Muscle layer of colon (tissue), 2 donors: ENCODE measurements around the gene SLC25A38.
"Not testable (repeated sequence)": the region's sequence is repeated elsewhere in the genome, so short reads cannot be mapped to it uniquely, and the experiment has no call there.

ENCODE experiments used
- H3K27ac ChIP-seq: one replicate; pipeline ENCODE4 v1.7.0; 2013; ENCODE audit warnings: low read depth, mild to moderate bottlenecking, low read length, moderate library complexity
- H3K27me3 ChIP-seq, 2 donors: one replicate each; pipeline ENCODE4 v1.7.0; 2013; ENCODE audit warnings: low read length in 2 of 2, mild to moderate bottlenecking in 2 of 2; ENCODE audit not compliant: insufficient read depth in 2 of 2, control insufficient read depth in 1 of 2
- H3K36me3 ChIP-seq: one replicate; pipeline ENCODE4 v1.7.0; 2013; ENCODE audit warnings: mild to moderate bottlenecking, low read length; ENCODE audit not compliant: insufficient read depth
- H3K4me1 ChIP-seq: one replicate; pipeline ENCODE4 v1.7.0; 2013; ENCODE audit warnings: mild to moderate bottlenecking, low read length; ENCODE audit not compliant: insufficient read depth
- H3K4me3 ChIP-seq, 2 donors: one replicate each; pipeline ENCODE4 v1.7.0; 2013; ENCODE audit warnings: low read length in 2 of 2, low read depth in 1 of 2, mild to moderate bottlenecking in 1 of 2, moderate library complexity in 1 of 2
- H3K9ac ChIP-seq: one replicate; pipeline ENCODE4 v1.7.0; 2013; ENCODE audit warnings: low read length
- H3K9me3 ChIP-seq: one replicate; pipeline ENCODE4 v1.7.0; 2013; ENCODE audit warnings: mild to moderate bottlenecking, low read length
- donor health status: abdominal sarcoma.
- donor health status: Adenocarcinoma of cecum.

SLC25A38 gene

DNA sequence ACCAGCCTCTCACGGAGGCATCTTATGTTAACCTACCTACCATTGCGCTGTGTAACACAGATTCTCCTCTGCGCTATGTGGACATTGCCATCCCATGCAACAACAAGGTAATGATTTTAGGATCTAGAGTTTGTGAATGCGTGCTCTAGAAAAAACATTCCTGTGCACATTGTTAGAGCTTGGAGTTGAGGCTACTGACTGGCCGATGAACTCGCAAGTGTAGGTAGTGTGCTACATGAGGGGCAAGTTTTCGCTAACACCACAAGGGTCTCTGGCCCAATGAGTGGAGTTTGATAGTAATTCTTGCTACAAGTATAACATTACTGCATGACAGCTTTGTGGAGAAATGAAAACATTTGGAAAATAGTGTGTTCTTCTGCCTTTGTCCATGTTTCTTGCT is 27.7 kb downstream of the SLC25A38 start:
- Histone ChIP-seq H3K27me3 (no peaks in the 10 kb centered on the region), H3K9me3 (no peaks in the 10 kb centered on the region), H3K4me3 (no peak overlapping the region), H3K9ac (no peak overlapping the region), H3K36me3 (peaks cover 59% of the 10 kb centered on the region), H3K27ac (no peak overlapping the region), H3K4me1 (peaks cover 15% of the 10 kb centered on the region)

DNA sequence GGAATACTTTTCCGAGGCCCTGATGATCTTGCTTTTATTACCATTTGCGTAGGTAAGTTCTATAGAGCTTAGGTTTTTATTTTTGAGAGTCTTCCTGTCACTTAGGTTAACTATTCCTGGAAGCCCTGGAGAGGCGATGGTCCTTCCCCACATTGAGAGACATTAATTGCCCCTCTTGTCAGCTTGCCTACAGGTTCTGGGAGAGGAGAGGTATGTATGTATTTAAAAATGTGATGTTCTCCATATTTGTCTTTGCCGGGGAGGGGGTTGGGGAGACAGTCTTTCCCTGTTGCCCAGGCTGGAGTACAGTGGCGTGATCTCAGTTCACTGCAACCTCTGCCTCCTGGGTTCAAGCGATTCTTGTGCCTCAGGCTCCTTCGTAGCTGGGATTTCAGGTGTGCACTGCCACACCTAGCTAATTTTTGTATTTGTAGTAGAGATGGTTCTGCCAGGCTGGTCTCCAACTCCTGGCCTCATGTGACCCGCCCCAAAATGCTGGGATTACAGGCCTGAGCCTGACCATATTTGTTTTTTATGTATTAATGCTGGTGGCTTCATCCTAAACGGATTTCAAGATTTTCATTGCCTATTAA is 29.6 kb downstream of the SLC25A38 start:
- Histone ChIP-seq H3K9ac (no peak overlapping the region), H3K36me3 (peaks cover 58% of the 10 kb centered on the region), H3K4me3 (no peak overlapping the region), H3K9me3 (no peaks in the 10 kb centered on the region), H3K27me3 (no peaks in the 10 kb centered on the region), H3K27ac (no peak overlapping the region), H3K4me1 (peaks cover 7% of the 10 kb centered on the region)

DNA sequence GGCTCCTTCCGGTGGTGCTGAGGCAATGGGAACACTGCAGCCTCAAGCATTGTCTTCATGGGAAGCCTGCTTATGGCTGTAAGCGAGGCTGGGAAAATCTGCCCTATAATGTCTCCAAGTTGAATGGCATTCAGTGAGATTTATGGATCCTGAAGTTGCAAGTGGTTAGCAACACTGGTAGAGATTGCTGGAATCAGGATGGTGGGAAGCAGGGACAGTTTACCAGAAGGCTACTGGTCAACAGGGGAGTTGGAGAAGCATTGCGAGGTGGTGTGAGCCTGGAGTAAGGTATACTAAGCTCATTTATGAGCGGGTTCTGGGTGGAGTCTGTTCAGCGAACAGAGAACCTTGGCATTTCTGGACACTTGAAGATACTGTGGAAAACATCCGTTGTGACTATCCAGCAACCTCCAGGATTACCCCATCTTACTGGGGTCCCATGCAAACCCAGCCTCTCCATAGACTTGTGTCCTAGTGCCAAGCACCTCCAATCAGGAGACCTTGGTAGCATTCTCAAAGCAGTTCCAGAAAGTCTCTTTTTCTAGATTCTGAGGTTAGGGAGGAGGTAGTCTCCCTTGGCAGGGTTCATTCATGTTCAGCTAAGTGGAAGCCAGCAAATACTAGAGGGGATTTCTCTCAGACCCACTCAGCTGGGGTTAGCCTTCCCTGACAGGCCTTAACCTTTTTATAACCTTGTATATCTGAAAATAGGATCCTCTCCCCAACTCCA is 30.7 kb downstream of the SLC25A38 start:
- H3K27me3 ChIP-seq: no peaks in the 10 kb centered on the region
- H3K4me3 ChIP-seq: no peak overlapping the region
- no peak overlapping the region for H3K9ac ChIP-seq
- peaks cover 48% of the 10 kb centered on the region for H3K36me3 ChIP-seq
- H3K4me1 ChIP-seq: no peaks in the 10 kb centered on the region
- H3K9me3 ChIP-seq: no peaks in the 10 kb centered on the region
- H3K27ac ChIP-seq: no peak overlapping the region

DNA sequence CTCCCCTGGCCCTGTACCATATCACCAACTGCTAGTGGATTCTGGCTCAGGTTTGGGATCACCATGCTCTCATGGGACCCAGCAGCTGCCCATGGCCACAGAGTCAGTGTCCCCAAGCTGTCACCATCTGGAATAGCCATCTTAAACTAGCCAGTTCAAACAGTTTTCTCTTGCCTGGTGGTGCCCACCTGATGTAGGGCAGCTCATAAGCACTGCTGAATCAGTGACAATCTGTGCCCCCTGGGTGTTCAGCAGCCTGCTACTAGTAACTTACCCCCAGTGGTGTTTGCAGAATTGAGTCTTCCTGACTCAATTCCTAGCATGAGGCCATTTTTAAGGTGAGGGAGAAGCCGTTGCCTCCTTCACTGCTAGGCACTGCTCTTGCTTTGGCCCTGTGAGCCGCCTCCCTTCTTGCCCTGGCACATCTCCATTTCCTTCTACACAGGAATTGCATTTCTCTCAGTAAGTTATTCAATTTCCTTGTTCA is 31.3 kb downstream of the SLC25A38 start:
- Histone ChIP-seq H3K27me3 (no peaks in the 10 kb centered on the region), H3K36me3 (peaks cover 44% of the 10 kb centered on the region), H3K4me3 (no peak overlapping the region), H3K27ac (no peak overlapping the region), H3K4me1 (no peaks in the 10 kb centered on the region), H3K9me3 (no peaks in the 10 kb centered on the region), H3K9ac (no peak overlapping the region)

DNA sequence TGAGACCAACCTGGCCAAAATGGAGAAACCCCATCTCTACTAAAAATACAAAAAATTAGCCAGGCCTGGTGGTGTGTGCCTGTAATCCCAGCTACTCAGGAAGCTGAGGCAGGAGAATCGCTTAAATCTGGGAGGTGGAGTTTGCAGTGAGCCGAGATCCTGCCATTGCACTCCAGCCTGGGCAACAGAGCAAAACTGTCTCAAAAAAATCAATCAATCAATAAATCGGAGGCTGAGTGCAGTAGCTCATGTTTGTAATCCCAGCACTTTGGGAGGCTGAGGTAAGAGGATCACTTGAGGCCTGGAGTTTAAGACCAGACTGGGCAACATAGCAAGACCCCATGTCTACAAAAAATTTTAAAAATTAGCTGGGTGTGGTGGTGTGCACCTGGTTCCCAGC is 32.1 kb downstream of the SLC25A38 start:
- not testable (repeated sequence) for H3K27ac ChIP-seq, H3K9ac ChIP-seq, H3K27me3 ChIP-seq, H3K4me1 ChIP-seq, H3K9me3 ChIP-seq, H3K4me3 ChIP-seq
- peaks cover 39% of the 10 kb centered on the region for H3K36me3 ChIP-seq

DNA sequence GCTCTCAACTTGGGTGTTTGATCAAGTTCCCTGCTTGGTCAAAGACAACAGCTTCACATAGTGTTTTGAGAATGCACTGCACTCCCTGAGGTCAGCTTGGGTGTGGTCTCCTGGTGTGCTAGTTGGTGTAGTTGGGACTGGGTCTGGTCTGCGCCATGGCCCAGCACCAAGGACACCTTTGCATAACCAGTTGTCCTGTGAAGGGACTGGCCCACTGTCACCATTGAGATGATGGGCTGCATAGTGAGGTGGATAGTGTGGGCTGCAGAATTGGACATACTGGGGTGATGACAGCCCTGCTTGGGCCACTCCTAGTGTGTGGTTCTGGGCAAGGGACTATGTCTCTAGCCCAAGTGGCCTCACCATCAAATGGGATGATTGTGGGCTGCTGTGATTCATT is 32.8 kb downstream of the SLC25A38 start:
- peaks cover 36% of the 10 kb centered on the region for H3K36me3 ChIP-seq

GRCh38 chr3:39416998-39417397 is 33.8 kb downstream of the SLC25A38 start:
- H3K27me3 ChIP-seq, H3K4me3 ChIP-seq, H3K9me3 ChIP-seq, H3K4me1 ChIP-seq, H3K27ac ChIP-seq, H3K9ac ChIP-seq: not testable (repeated sequence)
- H3K36me3 ChIP-seq: peaks cover 26% of the 10 kb centered on the region

More for the DNA sequence above, 32.8 kb downstream of the SLC25A38 start:
- no peaks in the 10 kb centered on the region for H3K4me1 ChIP-seq
- no peaks in the 10 kb centered on the region for H3K9me3 ChIP-seq
- no peak overlapping the region for H3K27ac ChIP-seq
- H3K27me3 ChIP-seq: no peaks in the 10 kb centered on the region
- no peak overlapping the region for H3K9ac ChIP-seq
- H3K4me3 ChIP-seq: no peak overlapping the region

DNA sequence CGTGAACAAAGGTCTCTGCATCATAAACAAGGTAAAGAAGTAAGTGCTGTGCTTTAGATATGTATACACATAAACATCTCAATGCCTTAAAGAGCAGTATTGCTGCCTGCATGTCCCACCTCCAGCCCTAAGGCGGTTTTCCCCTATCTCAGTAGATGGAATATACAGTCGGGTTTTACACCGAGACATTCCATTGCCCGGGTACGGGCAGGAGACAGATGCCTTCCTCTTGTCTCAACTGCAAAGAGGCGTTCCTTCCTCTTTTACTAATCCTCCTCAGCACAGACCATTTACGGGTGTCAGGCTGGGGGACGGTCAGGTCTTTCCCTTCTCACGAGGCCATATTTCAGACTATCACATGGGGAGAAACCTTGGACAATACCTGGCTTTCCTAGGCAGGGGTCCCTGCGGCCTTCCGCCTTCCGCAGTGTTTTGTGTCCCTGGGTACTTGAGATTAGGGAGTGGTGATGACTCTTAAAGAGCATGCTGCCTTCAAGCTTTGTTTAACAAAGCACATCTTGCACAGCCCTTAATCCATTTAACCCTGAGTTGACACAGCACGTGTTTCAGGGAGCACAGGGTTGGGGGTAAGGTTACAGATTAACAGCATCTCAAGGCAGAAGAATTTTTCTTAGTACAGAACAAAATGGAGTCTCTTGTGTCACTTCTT is 35.5 kb downstream of the SLC25A38 start:
- not testable (repeated sequence) for H3K27me3 ChIP-seq, H3K9ac ChIP-seq, H3K36me3 ChIP-seq, H3K4me1 ChIP-seq, H3K27ac ChIP-seq, H3K9me3 ChIP-seq, H3K4me3 ChIP-seq

GRCh38 chr3:39419742-39420315 is 36.7 kb downstream of the SLC25A38 start:
- Histone ChIP-seq H3K27me3 (no peaks in the 10 kb centered on the region), H3K9ac (no peak overlapping the region), H3K36me3 (no peaks in the 10 kb centered on the region), H3K4me1 (no peaks in the 10 kb centered on the region), H3K4me3 (no peak overlapping the region), H3K27ac (no peak overlapping the region), H3K9me3 (no peaks in the 10 kb centered on the region)

DNA sequence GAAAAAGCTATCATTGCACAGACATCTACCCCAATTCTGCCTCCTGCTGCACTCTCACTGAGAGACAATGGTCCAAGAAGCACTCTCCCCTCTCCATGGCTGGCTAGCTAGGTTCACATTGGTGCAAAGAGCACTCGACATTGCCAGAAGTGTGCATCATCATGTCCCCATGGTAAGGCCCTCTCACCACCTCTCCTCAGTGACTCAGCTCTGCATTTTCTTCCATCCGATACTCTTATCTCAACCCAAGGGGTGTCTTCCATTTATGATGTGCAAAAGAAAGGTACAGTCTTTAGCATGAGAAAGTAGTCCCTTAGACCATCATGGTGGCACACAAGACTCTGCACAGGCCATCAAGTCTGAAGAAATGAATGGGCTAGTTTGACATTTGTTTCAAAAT is 37.4 kb downstream of the SLC25A38 start:
- Histone ChIP-seq H3K4me1 (no peaks in the 10 kb centered on the region), H3K4me3 (no peak overlapping the region), H3K9me3 (no peaks in the 10 kb centered on the region), H3K9ac (no peak overlapping the region), H3K36me3 (no peaks in the 10 kb centered on the region), H3K27ac (no peak overlapping the region), H3K27me3 (no peaks in the 10 kb centered on the region)

DNA sequence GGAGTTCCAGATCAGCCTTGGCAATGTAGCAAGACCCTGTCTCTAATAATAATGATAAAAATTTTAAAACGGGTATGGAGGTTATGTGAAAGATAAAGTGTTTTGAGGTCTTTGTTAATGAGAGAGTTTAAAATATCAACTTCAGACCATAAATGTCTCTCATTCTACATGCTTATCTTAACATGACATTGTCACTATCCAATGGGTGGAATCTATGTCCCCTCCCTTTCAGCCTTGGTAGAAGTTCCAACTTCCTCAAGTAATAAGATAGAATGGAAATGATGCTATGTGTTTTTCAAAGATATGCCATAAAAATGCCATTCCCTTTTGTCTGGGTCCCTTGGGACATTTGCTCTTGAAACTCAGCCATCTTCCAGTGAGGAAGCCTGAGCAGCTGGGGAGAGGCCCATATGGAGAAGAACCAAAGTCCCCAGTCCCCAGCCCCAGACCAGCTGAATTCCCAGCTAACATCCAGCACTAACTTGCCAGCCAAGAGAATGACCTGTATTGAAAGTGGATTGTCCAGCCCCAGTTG is 40.3 kb downstream of the SLC25A38 start:
- Histone ChIP-seq H3K36me3 (no peaks in the 10 kb centered on the region), H3K4me3 (no peak overlapping the region), H3K4me1 (no peaks in the 10 kb centered on the region), H3K9me3 (no peaks in the 10 kb centered on the region), H3K27me3 (no peaks in the 10 kb centered on the region), H3K9ac (no peak overlapping the region), H3K27ac (no peak overlapping the region)
